Vein endothelial cell (primary cell): ENCODE results near the gene PPM1G. TPM values are rescaled to one million over a fixed set of nuclear protein-coding genes. Genes with fewer than 3 reads are reported as not detected.

ENCODE experiments used
- total RNA-seq: library from RNA; depleted of rRNA; stranded (reverse); fragments of >200 nt; gene quantifications from 2 replicates; pipeline ENCODE4 v1.2.3, GENCODE V29; 2012

Gene PPM1G
- 108 and 120 TPM in 2 replicates for total RNA-seq

DNA sequence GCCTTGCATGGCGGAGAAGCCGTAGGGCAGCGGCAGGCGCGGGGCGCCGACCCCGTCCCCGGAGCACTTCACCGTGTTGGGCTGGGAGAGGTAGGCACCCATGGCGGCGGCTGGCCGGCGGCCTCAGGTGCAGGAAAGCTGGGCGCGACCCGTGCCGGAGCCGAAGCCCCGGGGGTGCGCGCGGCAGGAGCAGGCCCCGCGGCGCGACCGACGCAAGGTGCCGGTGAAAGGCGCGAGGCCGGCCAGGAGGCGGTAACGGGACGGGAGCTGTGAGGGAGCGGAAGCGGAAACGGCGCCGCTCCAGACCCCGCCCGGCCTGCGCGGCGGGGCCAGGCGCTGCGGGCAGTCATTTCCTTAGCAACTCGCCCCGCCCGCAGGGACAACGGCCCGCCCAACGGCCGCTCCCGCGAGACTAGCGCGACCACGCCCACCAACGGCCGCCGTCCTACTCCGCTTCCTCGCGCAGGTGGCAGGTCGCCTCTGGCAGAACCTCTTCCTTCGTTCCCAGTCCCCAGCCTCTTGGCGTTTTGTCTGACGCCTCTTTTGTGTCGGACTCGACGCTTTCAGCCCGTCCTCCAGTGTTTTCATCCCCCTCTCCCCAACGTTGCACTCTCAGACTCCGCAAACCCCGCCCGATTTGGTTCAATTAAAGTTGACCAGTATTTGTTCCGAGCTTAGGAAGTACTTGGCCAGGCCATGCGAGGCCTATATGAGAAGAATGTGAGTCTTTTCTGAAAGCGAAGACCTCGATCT lies at the start of gene PPM1G:
Gene PPM1G (minus strand): TSS at position 271 of the 753 bp plus-strand sequence. CDS start 169 bp downstream, at position 102.

DNA sequence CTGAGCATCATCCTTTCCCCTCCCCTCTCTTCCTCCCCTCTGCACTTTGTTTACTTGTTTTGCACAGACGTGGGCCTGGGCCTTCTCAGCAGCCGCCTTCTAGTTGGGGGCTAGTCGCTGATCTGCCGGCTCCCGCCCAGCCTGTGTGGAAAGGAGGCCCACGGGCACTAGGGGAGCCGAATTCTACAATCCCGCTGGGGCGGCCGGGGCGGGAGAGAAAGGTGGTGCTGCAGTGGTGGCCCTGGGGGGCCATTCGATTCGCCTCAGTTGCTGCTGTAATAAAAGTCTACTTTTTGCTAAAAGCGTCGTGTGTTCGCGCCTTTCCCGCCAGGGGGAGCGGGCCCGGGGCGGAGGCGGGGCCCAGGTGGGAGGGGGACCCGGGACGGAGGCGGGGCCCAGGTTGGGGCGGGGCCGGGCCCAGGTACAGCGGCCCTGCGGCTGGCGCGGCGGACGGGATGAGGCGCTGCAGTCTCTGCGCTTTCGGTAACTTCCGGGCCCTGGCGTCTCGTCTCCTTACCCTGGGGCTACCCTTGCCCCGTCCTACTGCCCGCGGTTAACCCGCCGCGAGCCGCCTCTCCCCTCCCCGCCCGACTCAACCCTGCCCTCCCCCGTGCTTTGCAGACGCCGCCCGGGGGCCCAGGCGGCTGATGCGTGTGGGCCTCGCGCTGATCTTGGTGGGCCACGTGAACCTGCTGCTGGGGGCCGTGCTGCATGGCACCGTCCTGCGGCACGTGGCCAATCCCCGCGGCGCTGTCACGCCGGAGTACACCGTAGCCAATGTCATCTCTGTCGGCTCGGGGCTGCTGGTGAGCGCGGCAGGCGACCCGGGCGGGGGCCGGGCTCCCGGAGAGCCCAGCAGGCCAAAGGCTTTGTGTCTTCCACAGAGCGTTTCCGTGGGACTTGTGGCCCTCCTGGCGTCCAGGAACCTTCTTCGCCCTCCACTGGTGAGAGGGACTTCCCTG lies 32.8 kb upstream of the PPM1G start, which contains the start of gene KRTCAP3:
Gene KRTCAP3 (plus strand): TSS at position 424 of the 962 bp plus-strand sequence. CDS start 32 bp downstream, at position 456.

GRCh38 chr2:27428213-27428977 lies 19.0 kb upstream of the PPM1G start, which contains the start of gene NRBP1:
NRBP1 (plus strand) TSS chr2:27428631; CDS start chr2:27433274, 4,643 bp downstream.

GRCh38 chr2:27380626-27381545 lies 28.5 kb downstream of the PPM1G start, which contains the start of gene ZNF513:
ZNF513 (minus strand) TSS chr2:27380734; CDS start chr2:27380526, 208 bp downstream.

DNA sequence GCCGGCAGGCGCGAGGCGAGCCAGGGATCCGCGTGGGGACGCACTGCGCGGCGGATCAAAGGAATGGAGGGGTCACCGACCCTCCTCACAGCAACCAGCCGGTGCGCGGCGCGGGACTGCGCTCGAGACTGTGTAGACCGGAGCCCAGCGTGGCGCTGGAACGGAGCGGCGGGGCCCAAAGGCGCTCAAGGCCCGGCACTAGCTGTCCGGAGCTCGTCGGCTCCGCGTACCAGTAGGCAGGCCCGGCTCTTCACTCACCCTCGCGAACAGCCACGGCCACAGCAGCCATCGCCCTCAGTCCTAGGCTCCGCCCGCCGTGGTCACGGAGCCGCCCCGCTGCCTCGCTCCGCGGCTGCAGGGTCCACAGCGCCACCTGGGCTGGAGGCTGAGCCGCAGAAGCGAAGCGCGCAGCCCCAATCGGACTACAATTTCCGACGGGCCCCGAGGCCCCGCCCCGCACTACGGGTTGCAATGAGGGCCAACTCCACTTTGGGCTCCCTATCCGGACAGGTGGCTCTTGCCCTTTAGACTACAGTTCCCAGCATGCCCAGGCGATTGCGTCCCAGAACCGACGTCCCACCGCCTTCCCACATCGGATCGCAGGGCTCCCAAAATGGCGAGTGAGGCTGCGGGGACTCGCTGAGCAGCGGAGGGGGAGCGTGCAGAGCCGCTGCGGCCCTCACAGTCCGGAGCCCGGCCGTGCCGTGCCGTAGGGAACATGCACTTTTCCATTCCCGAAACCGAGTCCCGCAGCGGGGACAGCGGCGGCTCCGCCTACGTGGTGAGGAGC lies 39.2 kb downstream of the PPM1G start, which contains the start of the genes EIF2B4 and SNX17:
Gene EIF2B4 (minus strand): TSS at position 313 of the 790 bp plus-strand sequence. CDS start 24 bp downstream, at position 289.
Gene SNX17 (plus strand): TSS at position 591 of the 790 bp plus-strand sequence. CDS start 128 bp downstream, at position 719.

GRCh38 chr2:27356382-27357181 lies 52.8 kb downstream of the PPM1G start, which contains the start of gene GTF3C2:
GTF3C2 (minus strand) TSS chr2:27356764; CDS start chr2:27343554, 13,210 bp downstream.

Other genes starting within 250 kb of the PPM1G start
- 120 and 128 TPM in 2 replicates for gene ATRAID, start 197.6 kb downstream of the PPM1G start, total RNA-seq
- gene SLC5A6, start 197.3 kb downstream of the PPM1G start, total RNA-seq = 29.7 and 41.7 TPM in 2 replicates
- 41.7 and 41.8 TPM in 2 replicates for gene CAD, start 192.2 kb downstream of the PPM1G start, total RNA-seq
- gene SLC30A3, start 146.5 kb downstream of the PPM1G start, total RNA-seq = 3.2 and 11.8 TPM in 2 replicates
- 0.19 and 0.98 TPM in 2 replicates for gene DNAJC5G, start 134.2 kb downstream of the PPM1G start, total RNA-seq
- 0.10 and 0.33 TPM in 2 replicates for gene TRIM54, start 127.2 kb downstream of the PPM1G start, total RNA-seq
- gene UCN, start 101.1 kb downstream of the PPM1G start, total RNA-seq = 0.38 and 1.3 TPM in 2 replicates
- gene MPV17, start 86.5 kb downstream of the PPM1G start, total RNA-seq = 75.0 and 79.4 TPM in 2 replicates
- gene GTF3C2, start 52.8 kb downstream of the PPM1G start, total RNA-seq = 52.6 and 53.2 TPM in 2 replicates
- gene EIF2B4, start 39.3 kb downstream of the PPM1G start, total RNA-seq = 28.7 and 32.4 TPM in 2 replicates
- 112 and 136 TPM in 2 replicates for gene SNX17, start 39.0 kb downstream of the PPM1G start, total RNA-seq
- gene ZNF513, start 28.9 kb downstream of the PPM1G start, total RNA-seq = 8.6 and 11.1 TPM in 2 replicates
- gene NRBP1, start 19.0 kb upstream of the PPM1G start, total RNA-seq = 138 and 167 TPM in 2 replicates
- not detected in 2 replicates for gene KRTCAP3, start 32.8 kb upstream of the PPM1G start, total RNA-seq
- 15.0 and 17.0 TPM in 2 replicates for gene IFT172, start 80.2 kb upstream of the PPM1G start, total RNA-seq
- gene FNDC4, start 85.6 kb upstream of the PPM1G start, total RNA-seq = 30.6 and 36.6 TPM in 2 replicates
- gene GCKR, start 87.2 kb upstream of the PPM1G start, total RNA-seq = 0.98 and 3.2 TPM in 2 replicates
- gene ZNF512, start 173.5 kb upstream of the PPM1G start, total RNA-seq = 23.5 and 44.5 TPM in 2 replicates
- gene CCDC121, start 219.4 kb upstream of the PPM1G start, total RNA-seq = 2.6 and 3.1 TPM in 2 replicates
- gene GPN1, start 219.5 kb upstream of the PPM1G start, total RNA-seq = 40.5 and 53.5 TPM in 2 replicates